ENCODE results near the gene FGGY. TPM values are rescaled to one million over a fixed set of nuclear protein-coding genes. Genes with fewer than 3 reads are reported as not detected.
"Not testable (repeated sequence)": the region's sequence is repeated elsewhere in the genome, so short reads cannot be mapped to it uniquely, and the experiment has no call there.

Gene FGGY
- total RNA-seq, 1 donor from 2014 or later = 16.4 TPM

- TF ChIP-seq CTCF (conservative IDR thresholded peaks at IDR 0.05) = no peak
- Mint-ChIP-seq H3K4me3 (no peak overlapping the region), H3K27me3 (ENCODE audit: low read depth) (no peaks in the 10 kb centered on the region), H3K36me3 (ENCODE audit: low read depth) (peaks cover 5% of the 10 kb centered on the region), H3K27ac (ENCODE audit: unreplicated experiment) (no peak overlapping the region), H3K4me1 (peaks cover 4% of the 10 kb centered on the region), H3K9me3 (no peaks in the 10 kb centered on the region)
- no peak for DNase-seq (ENCODE audit: low read depth, low spot score)
These were observed 48.3 kb downstream of the FGGY start for GRCh38 chr1:59345221-59345620.

GRCh38 chr1:59346429-59346828 lies 49.5 kb downstream of the FGGY start:
- H3K9me3 Mint-ChIP-seq = no peaks in the 10 kb centered on the region
- H3K4me1 Mint-ChIP-seq = peaks cover 4% of the 10 kb centered on the region
- peaks cover 5% of the 10 kb centered on the region for H3K36me3 Mint-ChIP-seq (ENCODE audit: low read depth)
- no peak for DNase-seq (ENCODE audit: low read depth, low spot score)
- no peak overlapping the region for H3K4me3 Mint-ChIP-seq
- no peak for TF ChIP-seq CTCF (conservative IDR thresholded peaks at IDR 0.05)
- H3K27me3 Mint-ChIP-seq (ENCODE audit: low read depth) = no peaks in the 10 kb centered on the region
- H3K27ac Mint-ChIP-seq (ENCODE audit: unreplicated experiment) = no peak overlapping the region

GRCh38 chr1:59349101-59349500 lies 52.2 kb downstream of the FGGY start:
- Mint-ChIP-seq H3K27me3 (ENCODE audit: low read depth) (no peaks in the 10 kb centered on the region), H3K4me3 (no peak overlapping the region), H3K36me3 (ENCODE audit: low read depth) (peaks cover 5% of the 10 kb centered on the region), H3K4me1 (no peaks in the 10 kb centered on the region), H3K27ac (ENCODE audit: unreplicated experiment) (no peak overlapping the region), H3K9me3 (no peaks in the 10 kb centered on the region)
- TF ChIP-seq CTCF (conservative IDR thresholded peaks at IDR 0.05) = no peak
- no peak for DNase-seq (ENCODE audit: low read depth, low spot score)

GRCh38 chr1:59350521-59350920 lies 53.6 kb downstream of the FGGY start:
- no peaks in the 10 kb centered on the region for H3K9me3 Mint-ChIP-seq
- peaks cover 5% of the 10 kb centered on the region for H3K36me3 Mint-ChIP-seq (ENCODE audit: low read depth)
- DNase-seq (ENCODE audit: low read depth, low spot score) = no peak
- no peaks in the 10 kb centered on the region for H3K27me3 Mint-ChIP-seq (ENCODE audit: low read depth)
- H3K4me3 Mint-ChIP-seq = no peak overlapping the region
- H3K4me1 Mint-ChIP-seq = peaks cover 10% of the 10 kb centered on the region
- TF ChIP-seq CTCF (conservative IDR thresholded peaks at IDR 0.05) = no peak
- no peak overlapping the region for H3K27ac Mint-ChIP-seq (ENCODE audit: unreplicated experiment)

GRCh38 chr1:59352065-59352464 lies 55.2 kb downstream of the FGGY start:
- no peak for TF ChIP-seq CTCF (conservative IDR thresholded peaks at IDR 0.05)
- Mint-ChIP-seq H3K4me1 (peaks cover 10% of the 10 kb centered on the region), H3K4me3 (no peak overlapping the region), H3K36me3 (ENCODE audit: low read depth) (no peaks in the 10 kb centered on the region), H3K27me3 (ENCODE audit: low read depth) (no peaks in the 10 kb centered on the region), H3K9me3 (no peaks in the 10 kb centered on the region), H3K27ac (ENCODE audit: unreplicated experiment) (no peak overlapping the region)
- no peak for DNase-seq (ENCODE audit: low read depth, low spot score)

GRCh38 chr1:59353453-59353852 lies 56.6 kb downstream of the FGGY start:
- Mint-ChIP-seq H3K4me3 (no peak overlapping the region), H3K27ac (ENCODE audit: unreplicated experiment) (no peak overlapping the region), H3K4me1 (peaks cover 10% of the 10 kb centered on the region), H3K36me3 (ENCODE audit: low read depth) (no peaks in the 10 kb centered on the region), H3K27me3 (ENCODE audit: low read depth) (no peaks in the 10 kb centered on the region), H3K9me3 (no peaks in the 10 kb centered on the region)
- no peak for TF ChIP-seq CTCF (conservative IDR thresholded peaks at IDR 0.05)
- DNase-seq (ENCODE audit: low read depth, low spot score) = no peak

GRCh38 chr1:59354239-59354638 lies 57.3 kb downstream of the FGGY start:
- DNase-seq (ENCODE audit: low read depth, low spot score); H3K9me3 Mint-ChIP-seq; H3K36me3 Mint-ChIP-seq (ENCODE audit: low read depth); H3K27me3 Mint-ChIP-seq (ENCODE audit: low read depth); H3K27ac Mint-ChIP-seq (ENCODE audit: unreplicated experiment); H3K4me3 Mint-ChIP-seq: not testable (repeated sequence)
- peaks cover 10% of the 10 kb centered on the region for H3K4me1 Mint-ChIP-seq

Data from neural crest cell (in vitro differentiated cells).